Islet precursor cell (in vitro differentiated cells): ENCODE measurements around the gene ZNF33B.
"Not testable (repeated sequence)": the region's sequence is repeated elsewhere in the genome, so short reads cannot be mapped to it uniquely, and the experiment has no call there.

Experiments
- DNase-seq: peaks from one replicate; pipeline ENCODE4 v3.0.0-alpha.2; 2018

ZNF33B gene

GRCh38 chr10:42638055-42638820 is at the start of gene ZNF33B:
Gene ZNF33B, minus strand, starts transcription at chr10:42638570. Its CDS starts 1,642 bp downstream, at chr10:42636928.
- DNase-seq: peak; percentile 98

GRCh38 chr10:42684517-42684916 is 46.1 kb upstream of the ZNF33B start:
- no peak for DNase-seq

DNA sequence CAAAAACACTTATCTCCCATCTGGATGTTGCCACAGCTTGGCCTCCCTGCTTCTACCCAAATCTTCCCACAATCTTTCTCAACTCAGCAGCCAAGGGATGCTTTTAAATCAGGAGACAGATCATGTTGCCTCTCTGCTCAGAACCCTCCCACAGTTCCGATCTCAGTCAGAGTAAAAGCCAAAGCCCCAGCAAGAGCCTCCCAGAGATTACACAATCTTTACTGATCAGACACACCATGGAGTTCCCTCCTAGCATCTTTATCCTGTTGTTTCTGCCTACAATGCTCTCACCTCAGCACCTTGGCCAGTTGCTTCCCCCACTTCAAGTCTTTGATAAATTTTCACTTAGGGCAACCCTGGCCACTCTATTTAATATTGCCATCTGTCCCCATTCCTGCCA is 41.9 kb upstream of the ZNF33B start:
- DNase-seq: no peak

GRCh38 chr10:42665181-42665979 is 27.0 kb upstream of the ZNF33B start:
- DNase-seq: not testable (repeated sequence)

- DNase-seq: no peak
These were observed 16.0 kb upstream of the ZNF33B start for GRCh38 chr10:42654419-42654818.

DNA sequence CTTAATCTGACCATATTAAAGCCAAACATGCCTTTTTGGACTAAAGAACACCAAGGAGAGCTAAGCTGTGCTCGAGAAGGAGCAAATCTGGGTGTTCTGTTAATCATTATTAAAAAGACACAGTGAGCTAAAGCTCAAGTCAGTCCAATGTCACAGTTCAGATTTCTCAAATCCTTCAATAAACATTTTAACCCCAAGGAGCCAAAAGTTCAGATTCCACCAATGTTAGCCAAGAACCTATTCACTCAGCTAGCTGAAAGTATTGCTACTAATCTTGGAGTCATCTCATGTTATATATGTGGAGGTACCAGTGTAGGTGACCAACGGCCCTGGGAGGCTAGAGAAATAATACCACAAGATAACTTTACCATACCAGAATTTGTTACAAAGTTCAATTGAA is 14.5 kb upstream of the ZNF33B start:
- no peak for DNase-seq

GRCh38 chr10:42650374-42650773 is 12.0 kb upstream of the ZNF33B start:
- DNase-seq: no peak

DNA sequence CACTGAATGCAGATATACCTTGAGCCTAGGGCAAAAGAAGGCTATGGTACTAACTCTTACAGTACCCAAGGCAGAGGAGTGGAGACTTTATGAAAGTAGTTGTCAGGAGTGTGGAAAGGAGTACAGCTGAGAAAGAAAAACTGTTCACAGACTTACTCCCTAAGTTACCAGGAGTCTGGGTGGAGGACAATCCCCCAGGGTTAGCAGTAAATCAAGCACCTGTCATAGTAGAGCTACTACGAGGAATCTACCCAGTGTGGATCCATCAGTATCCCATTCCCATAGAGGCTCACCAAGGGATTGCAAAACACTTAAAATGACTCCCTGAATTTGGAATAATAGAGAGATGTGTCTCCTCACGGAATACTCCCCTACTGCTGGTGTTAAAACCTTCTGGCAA is 10.1 kb upstream of the ZNF33B start:
- no peak for DNase-seq

DNA sequence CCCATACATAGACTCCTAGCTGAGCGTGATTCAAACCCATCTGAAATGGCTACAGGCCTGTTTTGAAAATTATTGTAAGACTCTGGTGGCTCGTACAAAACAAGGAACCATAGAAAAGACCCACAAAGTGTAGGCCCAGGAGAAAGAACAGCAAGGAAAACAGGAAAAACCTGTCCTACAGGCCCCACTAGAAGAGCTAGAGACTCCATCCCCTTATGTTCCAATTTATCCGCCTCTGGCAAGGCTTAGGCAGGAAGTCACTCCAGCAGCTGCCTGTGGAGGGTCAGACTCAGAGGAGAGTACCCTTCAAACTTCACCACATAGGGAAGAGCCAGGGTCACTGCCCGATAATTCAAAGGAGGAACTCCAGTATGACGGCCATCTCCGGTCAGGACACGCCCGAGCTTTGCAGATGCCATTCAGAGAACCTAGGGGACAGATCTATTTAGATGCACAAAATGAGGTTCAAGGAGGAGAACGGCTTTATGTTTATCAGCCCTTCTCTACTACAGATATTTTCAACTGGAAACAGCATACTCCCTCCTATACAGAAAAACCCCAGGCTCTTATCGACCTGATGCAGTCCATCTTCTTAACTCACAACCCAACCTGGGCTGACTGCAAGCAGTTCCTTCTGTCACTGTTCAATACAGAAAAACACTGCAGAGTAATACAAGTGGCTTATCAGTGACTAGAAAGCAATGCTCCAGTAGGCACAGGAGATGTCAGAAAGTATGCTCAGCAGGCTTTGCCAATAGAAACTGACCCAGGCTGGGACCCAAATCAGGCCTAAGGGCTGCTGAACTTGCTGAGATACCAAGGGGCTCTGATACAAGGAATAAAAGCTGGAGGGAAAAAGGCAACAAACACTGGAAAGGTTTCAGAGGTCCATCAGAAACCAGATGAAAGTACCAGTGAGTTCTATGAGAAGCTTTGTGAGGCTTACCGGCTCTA is 8.6 kb upstream of the ZNF33B start:
- DNase-seq: peak; percentile 68

- DNase-seq: no peak
These were observed 7.8 kb upstream of the ZNF33B start for GRCh38 chr10:42646214-42646613.

DNA sequence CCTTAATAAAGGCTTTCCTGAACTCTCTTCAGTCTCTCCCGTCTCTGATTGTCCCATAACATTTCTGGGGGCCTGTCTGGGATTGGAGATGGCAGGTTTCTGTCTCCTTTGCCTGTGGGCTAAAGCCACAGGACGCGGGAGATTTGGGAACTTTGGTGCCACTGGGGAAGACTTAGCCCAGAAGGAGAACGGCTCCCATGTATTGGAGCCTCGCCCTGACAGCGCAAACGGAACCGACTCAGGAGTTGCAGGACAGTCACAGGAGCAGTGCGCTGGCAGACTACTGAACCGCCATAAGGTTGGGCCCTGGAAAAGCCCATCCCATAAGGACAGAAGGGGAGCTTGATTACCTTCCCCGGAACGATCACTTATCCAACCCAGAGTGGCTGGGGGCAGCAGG is 7.1 kb upstream of the ZNF33B start:
- DNase-seq: no peak

- no peak for DNase-seq
These were observed 6.7 kb upstream of the ZNF33B start for GRCh38 chr10:42645103-42645502.

- DNase-seq: no peak
These were observed 2.4 kb upstream of the ZNF33B start for GRCh38 chr10:42640610-42641229.

DNA sequence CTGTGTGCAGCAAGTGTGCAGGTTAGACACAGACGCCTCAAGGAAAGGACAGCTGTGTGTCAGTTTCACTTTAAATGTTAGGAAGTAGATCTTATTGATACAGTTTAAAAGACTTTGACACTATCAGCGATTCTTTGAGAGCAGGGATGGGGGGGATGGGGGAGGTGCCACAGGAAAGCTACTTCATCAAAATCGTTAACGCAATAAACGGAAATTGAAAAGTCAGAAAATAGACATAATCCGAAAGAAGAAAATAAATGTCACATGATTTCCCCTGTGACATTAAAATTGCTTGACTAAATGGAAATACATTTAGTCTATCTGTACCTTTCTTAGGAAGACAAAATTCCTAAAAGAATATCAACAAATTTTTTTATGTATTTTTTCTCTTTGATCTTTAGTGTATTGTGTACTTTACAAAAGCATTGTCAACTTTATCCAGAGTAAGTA is 476 bp upstream of the ZNF33B start:
- DNase-seq: no peak

DNA sequence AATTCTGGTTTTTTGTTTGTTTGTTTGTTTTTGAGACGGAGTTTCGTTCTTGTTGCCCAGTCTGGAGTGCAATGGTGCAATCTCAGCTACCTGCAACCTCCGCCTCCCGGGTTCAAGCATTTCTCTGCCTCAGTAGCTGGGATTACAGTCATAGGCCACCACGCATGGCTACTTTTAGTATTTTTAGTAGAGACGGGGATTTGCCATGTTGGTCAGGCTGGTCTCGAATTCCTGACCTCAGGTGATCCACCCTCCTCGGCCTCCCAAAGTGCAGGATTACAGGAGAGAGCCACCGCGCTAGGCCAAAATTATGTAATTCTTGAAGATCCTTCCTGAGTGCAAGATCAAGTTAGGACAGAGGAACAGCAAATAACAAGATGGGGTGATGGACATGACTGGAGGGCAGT is 719 bp downstream of the ZNF33B start:
- DNase-seq: no peak

- DNase-seq: no peak
These were observed 1.2 kb downstream of the ZNF33B start for GRCh38 chr10:42637142-42637541.

GRCh38 chr10:42635098-42635497 is 3.3 kb downstream of the ZNF33B start:
- no peak for DNase-seq

DNA sequence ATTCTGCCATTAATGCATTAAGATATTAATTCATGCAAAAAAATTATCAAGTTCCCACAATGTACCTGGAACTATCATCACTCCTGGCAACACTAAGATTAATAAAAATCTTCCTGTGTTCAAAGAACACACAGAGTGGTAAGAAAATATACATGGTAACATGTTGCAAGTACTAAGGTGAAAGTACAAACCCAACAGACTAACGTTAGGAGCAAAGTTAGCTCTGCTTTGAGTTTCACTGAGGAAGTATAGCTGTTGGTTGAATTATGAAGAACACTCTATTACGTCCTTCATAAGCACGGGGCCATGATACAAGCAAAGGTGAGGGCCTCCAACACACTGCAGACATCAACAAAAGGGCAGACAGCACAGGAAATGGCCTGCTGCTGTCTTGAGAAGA is 5.8 kb downstream of the ZNF33B start:
- no peak for DNase-seq

- DNase-seq: peak; percentile 71
These were observed 7.7 kb downstream of the ZNF33B start for GRCh38 chr10:42630537-42631134.

GRCh38 chr10:42623929-42624328 is 14.4 kb downstream of the ZNF33B start:
- no peak for DNase-seq

- DNase-seq: no peak
These were observed 19.9 kb downstream of the ZNF33B start for GRCh38 chr10:42618424-42618823.

GRCh38 chr10:42615419-42615818 is 23.0 kb downstream of the ZNF33B start:
- no peak for DNase-seq
